GM12801 (cell line): ENCODE measurements around the gene UBE3D.

Experiments used
- TF ChIP-seq, protein P1 (sequence below): IDR thresholded peaks from one replicate; pipeline ENCODE4 v1.5.1; 2011; ENCODE audit warnings: control low read depth; ENCODE audit not compliant: insufficient read length; ENCODE audit errors: extremely low read depth

UBE3D gene

DNA sequence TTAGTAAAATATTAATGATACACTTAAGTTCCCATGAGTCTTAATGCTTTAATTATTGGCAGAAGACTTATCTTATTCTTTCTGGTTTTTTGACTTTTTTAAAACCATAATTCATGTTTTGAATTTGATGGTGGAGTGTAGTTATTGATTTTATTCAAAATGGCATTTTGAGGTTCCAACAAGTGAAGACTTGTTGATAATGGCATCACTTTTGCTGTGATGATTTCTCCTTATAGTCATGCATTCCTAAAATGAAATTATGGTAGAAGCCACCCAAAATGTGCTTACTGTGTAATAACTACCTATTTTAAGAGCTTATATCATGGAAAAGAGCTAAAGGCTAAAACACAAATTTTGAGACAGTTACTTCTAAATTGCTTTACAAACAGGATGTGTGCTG is 4.0 kb upstream of the UBE3D start:
- TF ChIP-seq, protein P1, sequence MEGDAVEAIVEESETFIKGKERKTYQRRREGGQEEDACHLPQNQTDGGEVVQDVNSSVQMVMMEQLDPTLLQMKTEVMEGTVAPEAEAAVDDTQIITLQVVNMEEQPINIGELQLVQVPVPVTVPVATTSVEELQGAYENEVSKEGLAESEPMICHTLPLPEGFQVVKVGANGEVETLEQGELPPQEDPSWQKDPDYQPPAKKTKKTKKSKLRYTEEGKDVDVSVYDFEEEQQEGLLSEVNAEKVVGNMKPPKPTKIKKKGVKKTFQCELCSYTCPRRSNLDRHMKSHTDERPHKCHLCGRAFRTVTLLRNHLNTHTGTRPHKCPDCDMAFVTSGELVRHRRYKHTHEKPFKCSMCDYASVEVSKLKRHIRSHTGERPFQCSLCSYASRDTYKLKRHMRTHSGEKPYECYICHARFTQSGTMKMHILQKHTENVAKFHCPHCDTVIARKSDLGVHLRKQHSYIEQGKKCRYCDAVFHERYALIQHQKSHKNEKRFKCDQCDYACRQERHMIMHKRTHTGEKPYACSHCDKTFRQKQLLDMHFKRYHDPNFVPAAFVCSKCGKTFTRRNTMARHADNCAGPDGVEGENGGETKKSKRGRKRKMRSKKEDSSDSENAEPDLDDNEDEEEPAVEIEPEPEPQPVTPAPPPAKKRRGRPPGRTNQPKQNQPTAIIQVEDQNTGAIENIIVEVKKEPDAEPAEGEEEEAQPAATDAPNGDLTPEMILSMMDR: no peak

DNA sequence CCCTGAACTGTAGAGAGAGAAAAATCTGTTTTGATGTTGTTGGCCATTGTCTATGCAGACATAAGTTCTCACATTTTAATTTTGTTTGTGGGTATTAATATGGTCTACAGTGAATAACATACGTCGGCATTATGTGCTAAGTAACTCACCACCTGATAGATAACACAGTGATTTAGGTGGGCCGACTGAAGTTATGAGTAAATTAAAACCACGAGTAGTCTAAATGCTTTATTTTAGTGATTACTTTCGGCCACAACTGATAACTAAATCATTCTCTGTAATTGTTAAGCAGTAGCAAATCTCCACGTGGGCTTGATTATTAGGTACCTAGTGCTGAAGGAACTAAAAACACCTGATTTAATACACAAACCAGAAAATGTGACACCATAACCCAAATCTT is 3.0 kb upstream of the UBE3D start:
- TF ChIP-seq, protein P1: no peak

DNA sequence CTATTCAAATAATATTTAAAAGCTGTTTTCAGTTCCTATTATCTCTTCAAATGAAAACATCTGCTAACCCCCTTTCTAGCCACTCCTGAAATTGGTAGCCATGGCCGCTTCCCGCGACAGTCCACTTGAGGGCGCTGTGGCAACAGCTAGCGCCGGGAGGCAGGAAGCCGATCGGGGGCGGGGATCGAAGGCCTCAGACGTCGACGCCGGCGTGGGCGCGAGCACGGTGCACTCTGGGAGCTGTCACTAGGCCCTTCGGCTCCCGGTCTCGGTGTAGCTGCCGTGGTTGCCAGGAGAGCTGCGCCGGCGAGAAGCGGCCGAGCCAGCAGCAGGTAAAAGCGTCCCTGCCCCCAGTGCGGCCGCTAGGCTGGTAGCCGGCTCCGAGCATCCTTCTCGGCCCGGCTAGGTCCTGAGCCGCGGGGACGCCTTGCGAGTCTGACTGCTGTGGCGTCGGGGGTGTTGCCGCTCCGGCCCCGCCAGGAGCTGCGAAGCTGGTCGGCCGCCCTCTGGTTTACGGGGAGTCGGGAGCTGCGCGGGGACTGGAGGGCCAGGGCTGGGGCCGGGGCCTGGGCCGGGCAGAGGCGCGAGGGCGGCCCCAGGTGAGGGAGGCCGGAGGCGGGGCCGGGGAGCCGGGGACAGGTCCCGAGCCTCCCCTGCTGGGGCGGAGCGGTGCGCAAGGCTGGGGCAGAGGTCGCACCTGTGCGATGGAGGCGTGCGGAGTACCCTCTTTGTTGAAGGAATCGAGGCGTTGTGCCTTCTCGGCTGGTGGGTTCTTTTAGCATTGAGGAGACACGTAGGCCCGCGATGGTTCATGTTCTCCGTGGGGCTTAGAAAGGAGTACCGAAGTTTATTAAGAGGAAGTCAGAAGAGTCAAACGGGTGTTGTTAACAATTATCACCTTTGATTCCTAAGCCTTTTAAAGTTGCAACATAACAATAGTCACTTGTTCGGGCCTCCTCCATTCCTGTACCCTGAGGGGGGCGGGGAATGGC is 2.1 kb upstream of the UBE3D start, which contains the start of gene DOP1A:
TSS of gene DOP1A (plus strand) at position 224 of the 992 bp plus-strand sequence. CDS start 29,307 bp downstream, outside the sequence.
- TF ChIP-seq, protein P1: no peak

DNA sequence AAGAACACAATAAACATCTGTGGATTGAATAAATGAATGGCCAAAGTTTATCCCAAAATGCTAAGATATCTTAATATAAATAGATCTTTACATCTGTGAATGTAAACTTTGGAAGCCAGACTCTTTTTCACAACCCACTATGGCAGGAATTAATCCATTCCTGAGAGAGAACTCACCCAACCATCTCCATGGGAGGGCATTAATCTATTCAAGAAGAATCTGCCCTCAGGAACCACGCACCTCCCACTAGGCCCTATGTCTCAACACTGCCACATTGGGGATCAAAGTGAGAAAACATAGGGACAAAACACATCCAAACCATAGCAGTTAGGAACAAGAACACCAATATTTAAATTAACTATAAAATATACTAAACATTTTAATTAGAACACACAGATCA is 3.4 kb downstream of the UBE3D start:
- TF ChIP-seq, protein P1: no peak

DNA sequence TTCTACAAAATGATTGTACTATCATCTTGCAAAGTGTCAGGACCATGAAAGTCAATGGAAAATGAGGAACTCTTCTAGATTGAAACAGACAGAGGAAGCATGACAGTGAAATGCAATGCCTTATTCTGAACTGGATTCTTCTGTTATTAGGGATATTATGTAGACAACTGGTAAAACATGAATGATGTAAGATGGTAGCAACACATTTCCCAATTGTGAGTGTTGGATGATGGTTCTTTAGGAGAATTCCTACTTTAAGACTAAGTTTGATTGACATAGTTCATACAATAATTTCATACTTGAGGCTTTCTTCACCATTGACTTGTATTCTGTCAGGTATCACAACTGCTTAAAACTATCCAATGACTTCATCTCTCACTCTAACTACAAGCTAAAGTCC is 4.5 kb downstream of the UBE3D start:
- TF ChIP-seq, protein P1: no peak

DNA sequence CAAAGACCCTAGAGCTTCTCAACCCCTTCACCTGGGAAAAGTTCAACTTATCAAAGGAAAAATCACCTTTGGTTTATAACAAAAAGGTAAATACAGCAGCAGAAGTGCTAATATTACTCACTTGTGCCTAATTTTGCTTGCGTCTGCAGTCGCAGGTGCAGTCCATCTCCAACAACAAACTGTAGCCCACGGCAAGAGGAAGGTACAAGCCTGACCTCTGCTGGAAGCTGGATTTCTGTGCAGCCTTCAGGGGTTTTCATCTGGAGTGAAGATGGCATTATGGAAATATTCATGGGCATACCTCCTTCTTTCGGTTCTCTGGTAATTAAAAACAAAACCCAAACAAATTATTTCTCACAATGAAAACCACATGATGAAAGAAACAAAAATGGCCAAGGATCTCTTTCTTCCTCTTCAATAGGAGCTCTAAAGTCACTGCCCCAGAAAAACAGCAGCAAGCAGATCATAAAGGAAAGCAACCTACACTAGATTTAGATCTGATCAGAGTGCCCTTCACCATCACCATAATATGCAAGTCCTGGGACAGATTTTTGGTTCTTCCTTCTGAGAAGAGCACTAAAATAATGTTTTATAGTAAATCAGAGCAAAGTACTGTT is 7.8 kb downstream of the UBE3D start:
- TF ChIP-seq, protein P1: no peak

DNA sequence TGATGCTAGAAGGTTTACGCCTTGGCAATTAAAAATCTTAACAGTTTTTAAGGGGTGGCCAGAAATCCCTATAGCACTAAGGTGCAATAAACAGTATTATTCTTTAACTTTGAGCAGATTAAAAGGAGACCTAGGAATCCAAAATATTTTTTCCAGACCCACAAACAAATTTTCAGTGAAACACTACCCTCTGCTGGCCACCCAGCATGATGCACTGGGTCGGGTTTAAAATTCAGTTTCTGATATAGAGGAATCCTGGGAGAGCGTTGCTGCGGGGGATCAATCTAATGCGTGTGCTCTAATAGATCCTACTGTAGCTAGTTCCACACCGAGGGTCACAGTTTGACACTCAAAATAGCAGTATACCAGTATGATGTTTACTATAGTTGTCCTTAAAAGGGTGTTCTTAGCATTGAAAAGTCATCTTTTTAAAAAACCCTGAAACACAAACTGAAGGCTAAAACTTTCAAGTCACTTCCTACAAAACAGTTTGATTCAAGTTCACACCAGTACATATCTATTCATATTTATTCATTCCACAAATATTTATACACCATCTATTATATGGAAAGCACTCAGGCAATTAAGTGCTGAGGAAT is 10.2 kb downstream of the UBE3D start:
- TF ChIP-seq, protein P1: peak; percentile 37
